K562 (cell line): Measurements from ENCODE around the gene TBX19. TPM values are rescaled to one million over a fixed set of nuclear protein-coding genes. Genes with fewer than 3 reads are reported as not detected.
A peak's percentile ranks its signal among the peaks of the same experiment; 100 is the strongest.

ENCODE experiments used
- ARHGAP35 ChIP-seq: fragments of 450-650 bp; IDR thresholded peaks from 2 replicates; pipeline ENCODE4 v1.6.1; 2018; ENCODE audit not compliant: partially characterized antibody
- CHD2 ChIP-seq: IDR thresholded peaks from 2 replicates; pipeline ENCODE4 v1.6.1; 2011; ENCODE audit warnings: low read depth, low read length
- CREBBP ChIP-seq: IDR thresholded peaks from one replicate; pipeline ENCODE4 v1.6.1; 2012; ENCODE audit warnings: low read depth, mild to moderate bottlenecking, control low read depth, inconsistent platforms, low read length
- CTBP1 ChIP-seq: fragments of 450-650 bp; IDR thresholded peaks from 2 replicates; pipeline ENCODE4 v1.6.1; 2016; ENCODE audit warnings: borderline replicate concordance
- FOXJ3 ChIP-seq: sonication (generic); formaldehyde crosslinking; IDR thresholded peaks from 2 replicates; pipeline ENCODE4 v1.4.0; 2020; ENCODE audit warnings: mild to moderate bottlenecking, missing genetic modification reagents
- HMG20B ChIP-seq: fragments of 250-450 bp; sonication (Bioruptor Pico); IDR thresholded peaks from 2 replicates; pipeline ENCODE4 v1.5.0; 2021; ENCODE audit warnings: mild to moderate bottlenecking
- MCM3 ChIP-seq: fragments of 450-650 bp; IDR thresholded peaks from 2 replicates; pipeline ENCODE4 v1.6.1; 2016
- MNT ChIP-seq, 2 experiments: fragments of 450-650 bp; conservative IDR thresholded peaks; 2 replicates each; pipeline ENCODE4 v1.6.1; 2017; ENCODE audit warnings: mild to moderate bottlenecking in 2 of 2, moderate library complexity in 2 of 2
- MTA3 ChIP-seq: fragments of 450-650 bp; formaldehyde crosslinking; IDR thresholded peaks from 2 replicates; pipeline ENCODE4 v1.6.1; 2017; ENCODE audit warnings: mild to moderate bottlenecking, borderline replicate concordance
- NR0B1 ChIP-seq: fragments of 450-650 bp; IDR thresholded peaks from one replicate; pipeline ENCODE4 v1.6.1; 2018; ENCODE audit warnings: mild to moderate bottlenecking, moderate library complexity; ENCODE audit not compliant: partially characterized antibody
- PHTF2 ChIP-seq: fragments of 250-450 bp; sonication (Bioruptor Pico); IDR thresholded peaks from 2 replicates; pipeline ENCODE4 v1.5.0; 2021; ENCODE audit warnings: mild to moderate bottlenecking
- PRMT5 ChIP-seq: sonication (generic); formaldehyde crosslinking; IDR thresholded peaks from 2 replicates; pipeline ENCODE4 v1.5.0; 2020; ENCODE audit warnings: missing genetic modification reagents
- RAD21 ChIP-seq, 2 experiments: fragments of 250-450 bp in 1 of 2; fragments of 450-650 bp in 1 of 2; sonication (Bioruptor Pico) in 1 of 2; formaldehyde crosslinking in 1 of 2; IDR thresholded peaks in 1 of 2; conservative IDR thresholded peaks in 1 of 2; 2 replicates each; pipeline versions ENCODE4 v1.4.0 to v1.8.0; 2020 to 2022; ENCODE audit warnings: mild to moderate bottlenecking in 2 of 2, moderate library complexity in 1 of 2
- RBFOX2 ChIP-seq: fragments of 200-400 bp; formaldehyde crosslinking; IDR thresholded peaks from 2 replicates; pipeline ENCODE4 v1.6.1; 2017; ENCODE audit warnings: low read depth, mild to moderate bottlenecking, low read length, moderate library complexity
- SMARCE1 ChIP-seq: fragments of 450-650 bp; IDR thresholded peaks from 2 replicates; pipeline ENCODE4 v1.7.1; 2016; ENCODE audit warnings: mild to moderate bottlenecking
- SNAPC5 ChIP-seq: fragments of 250-450 bp; sonication (Bioruptor Pico); IDR thresholded peaks from 2 replicates; pipeline ENCODE4 v1.8.0; 2021; ENCODE audit warnings: moderate library complexity, mild to moderate bottlenecking, inconsistent platforms
- SRSF3 ChIP-seq: fragments of 200-400 bp; formaldehyde crosslinking; IDR thresholded peaks from 2 replicates; pipeline ENCODE4 v1.6.1; 2016; ENCODE audit warnings: mild to moderate bottlenecking, low read length, moderate library complexity; ENCODE audit not compliant: insufficient read depth
- TFE3 ChIP-seq: fragments of 450-650 bp; formaldehyde crosslinking; IDR thresholded peaks from 2 replicates; pipeline ENCODE4 v1.4.0; 2020; ENCODE audit warnings: mild to moderate bottlenecking, mixed read lengths
- ZBTB49 ChIP-seq: sonication (generic); formaldehyde crosslinking; IDR thresholded peaks from 2 replicates; pipeline ENCODE4 v1.8.0; 2022; ENCODE audit warnings: missing genetic modification reagents, mild to moderate bottlenecking, borderline replicate concordance
- polyA plus RNA-seq, 8 experiments: library from polyadenylated mRNA; depleted of rRNA in 4 of 8; stranded (reverse) in 5 of 8; unstranded in 3 of 8; fragments of >200 nt; fragmentation: Nextera tagmentation in 2 of 8; fragmentation: Illumina TruSeq in 1 of 8; extraction: Ambion mirVana in 2 of 8; extraction: Trizol in 1 of 8; gene quantifications; 2 replicates each; pipeline versions ENCODE4 v1.2.1 to v1.2.3, GENCODE V29; 2011 to 2014; ENCODE audit warnings: inconsistent platforms in 1 of 8, missing spikeins in 1 of 8
- total RNA-seq, 7 experiments: library from RNA; depleted of rRNA in 6 of 7; stranded (reverse); fragments of >200 nt in 6 of 7; fragmentation: Illumina TruSeq in 2 of 7; extraction: Trizol in 2 of 7; gene quantifications; 2 replicates each; pipeline versions ENCODE4 v1.2.1 to v1.2.3, GENCODE V29; 2011 to 2021; ENCODE audit warnings: low replicate concordance in 1 of 7

Gene TBX19
- total and polyA plus RNA-seq, 9 of the 15 experiments (the other 6 are each of a cell fraction or from before 2014, with no cell fraction given) = 0.32 to 3.1 (median 0.95) TPM

- TF ChIP-seq RBFOX2 (no peak), RAD21 (CRISPR knock-in tag; conservative IDR thresholded peaks at IDR 0.05 in 1 of 2, IDR thresholded peaks at IDR 0.05 in 1 of 2) (no peak), HMG20B (no peak), MCM3 (no peak), ZBTB49 (CRISPR knock-in tag) (no peak), CTBP1 (peak; percentile 74; the same call in 1 of the 2 replicates), MNT (conservative IDR thresholded peaks at IDR 0.05) (peak in 1 of 2 experiments; percentile 46; a peak in 1 of 4 replicates), SMARCE1 (peak; percentile 97), FOXJ3 (CRISPR knock-in tag) (no peak), NR0B1 (no peak), CREBBP (no peak), SRSF3 (no peak), PHTF2 (CRISPR knock-in tag) (no peak), CHD2 (no peak), TFE3 (no peak), SNAPC5 (CRISPR knock-in tag) (no peak), ARHGAP35 (no peak), PRMT5 (CRISPR knock-in tag) (no peak), MTA3 (peak; percentile 42; the same call in 1 of the 2 replicates)
These were observed 1.1 kb downstream of the TBX19 start (continued) for GRCh38 chr1:168281603-168282325.
